NCI-H524 treated with DMSO at 0.1 percent for 48 hours (cell line): ENCODE results near the gene MZT2B.
"Not testable (repeated sequence)": the region's sequence is repeated elsewhere in the genome, so short reads cannot be mapped to it uniquely, and the experiment has no call there.

Source experiments
- DNase-seq: peaks from one replicate; lab custom pipeline; 2025; lab: John Stamatoyannopoulos, UW

Gene MZT2B

DNA sequence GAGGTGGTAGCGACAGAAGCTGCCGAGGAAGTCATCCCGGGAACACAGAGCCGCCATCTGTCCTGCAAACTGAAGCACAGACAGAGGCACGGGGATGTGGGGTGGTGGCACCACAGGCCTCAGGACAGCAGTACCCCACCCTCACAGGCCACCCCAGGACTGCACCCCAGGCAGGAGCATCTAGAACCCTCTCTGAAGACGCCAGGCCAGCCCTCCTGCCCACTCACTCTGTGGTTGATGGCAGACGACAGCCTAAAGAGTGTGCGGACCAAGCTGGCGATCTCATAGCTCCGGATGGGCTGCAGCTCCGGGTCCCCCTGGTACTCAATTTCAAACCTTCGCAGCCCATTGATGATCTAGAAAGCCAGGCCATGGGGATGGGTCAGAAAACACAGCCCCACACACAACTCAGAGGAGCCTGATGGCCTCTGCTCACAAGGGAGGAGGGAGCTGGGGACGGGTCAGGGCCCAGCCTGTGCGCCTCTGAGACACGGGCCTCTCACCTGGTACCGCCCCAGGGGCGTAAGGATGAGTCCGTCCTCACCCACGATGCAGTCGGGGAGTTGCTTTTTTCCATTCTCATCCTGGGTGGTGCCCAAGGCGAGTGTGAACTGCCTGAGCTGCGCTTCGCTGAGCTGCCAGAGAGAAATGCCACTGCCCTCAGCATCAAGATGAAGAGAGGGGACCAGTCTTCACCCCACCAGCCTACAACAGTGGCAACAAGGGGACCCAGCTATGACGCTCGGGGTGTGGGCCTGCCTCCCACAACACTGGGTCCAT lies 29.1 kb upstream of the MZT2B start:
- no peak for DNase-seq

DNA sequence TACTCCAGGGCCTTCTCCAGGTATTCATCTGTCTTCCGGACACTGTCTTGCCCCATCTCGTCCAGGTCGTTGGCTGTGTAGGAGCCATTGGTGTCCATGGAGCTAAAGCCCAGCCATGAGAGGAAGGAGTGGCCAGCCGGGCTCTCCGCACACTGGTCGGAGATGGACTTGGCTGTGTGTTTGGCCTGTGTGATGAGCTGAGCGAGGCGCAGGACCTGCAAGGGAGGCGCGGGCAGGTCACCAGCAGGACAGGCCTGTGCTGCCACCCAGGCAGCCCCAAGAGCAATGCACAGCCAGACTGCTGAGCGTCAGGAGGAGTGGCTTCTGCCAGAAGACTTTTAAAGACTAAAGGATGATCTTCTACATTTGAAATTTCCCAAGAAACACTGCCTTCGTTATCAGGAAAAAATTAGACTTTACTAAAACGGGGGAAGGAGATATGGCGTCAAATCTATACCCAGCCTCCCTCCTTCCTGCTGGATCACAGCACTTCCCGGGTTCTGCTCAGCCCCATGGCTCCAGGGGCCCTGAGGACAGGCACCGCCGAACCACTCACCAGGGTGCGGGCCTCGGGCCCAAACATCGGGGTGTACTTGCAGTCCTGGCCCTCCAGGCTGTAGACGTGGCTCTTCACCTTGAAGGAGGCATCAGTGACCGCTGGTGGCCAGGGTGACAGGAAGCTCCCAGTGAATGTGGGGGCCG lies 28.2 kb upstream of the MZT2B start:
- DNase-seq: not testable (repeated sequence)

DNA sequence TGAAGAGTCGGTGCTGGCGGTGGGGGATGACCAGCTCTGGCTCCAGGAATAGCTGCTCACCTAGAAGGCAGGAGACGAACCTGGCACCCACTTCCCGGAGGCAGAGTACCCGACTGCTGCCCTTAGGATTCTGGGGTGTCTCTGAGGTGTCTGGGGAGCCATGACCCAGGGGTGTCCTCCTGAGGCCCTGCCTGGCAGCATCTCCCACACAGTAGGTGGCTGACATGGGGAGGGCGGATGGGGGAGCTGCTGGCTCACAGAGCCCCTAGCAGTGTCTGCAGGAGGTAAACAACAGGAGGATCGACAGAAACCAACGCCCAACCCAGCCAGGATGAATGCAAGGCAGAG lies 27.7 kb upstream of the MZT2B start:
- not testable (repeated sequence) for DNase-seq

DNA sequence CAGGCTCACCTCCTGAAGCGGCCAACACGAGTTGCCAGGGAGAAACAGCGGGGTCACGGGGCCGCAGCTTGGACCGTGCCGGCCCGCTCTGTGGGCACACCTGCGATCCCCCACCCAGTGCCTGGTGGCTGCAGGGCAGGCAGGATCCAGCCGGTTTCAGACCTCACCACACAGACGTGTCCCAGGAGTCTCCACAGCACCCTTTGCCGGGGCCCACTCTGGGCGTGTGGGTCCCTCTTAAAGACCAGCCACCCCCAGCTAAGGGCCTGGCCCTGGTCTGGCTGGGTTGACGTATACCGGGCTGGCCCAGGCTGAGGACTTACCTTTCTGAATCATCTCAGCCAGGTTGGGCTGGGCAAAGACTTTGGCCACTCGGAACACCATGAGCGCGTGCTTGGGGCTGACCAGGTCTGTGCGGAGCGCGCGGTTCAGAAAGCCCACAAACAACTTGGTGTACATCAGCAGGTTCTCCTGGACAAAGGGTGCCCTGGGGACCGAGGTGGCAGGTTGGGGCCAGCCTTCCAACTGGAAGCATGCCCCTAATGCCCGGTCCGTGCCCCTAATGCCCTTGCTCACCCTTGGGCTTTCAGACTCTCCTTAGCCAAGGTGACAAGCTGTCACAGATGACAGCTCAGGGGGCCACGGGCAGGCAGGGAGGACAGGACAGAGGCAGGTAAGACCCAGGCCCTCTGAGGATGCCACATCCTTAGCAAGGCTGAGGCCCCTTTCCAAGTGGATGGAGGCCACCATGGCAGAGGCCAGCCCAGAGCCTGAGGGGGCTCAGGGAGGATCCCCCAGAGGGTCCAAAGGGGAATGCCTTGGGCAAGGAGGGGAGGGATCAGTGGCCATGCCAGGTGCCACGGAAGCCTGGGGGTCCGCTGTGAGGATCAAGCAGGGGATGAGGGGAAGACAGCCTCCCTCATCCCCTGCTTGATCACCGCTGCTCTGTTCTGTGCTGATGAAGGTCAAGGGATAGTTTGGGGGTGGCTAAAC lies 27.0 kb upstream of the MZT2B start:
- no peak for DNase-seq

DNA sequence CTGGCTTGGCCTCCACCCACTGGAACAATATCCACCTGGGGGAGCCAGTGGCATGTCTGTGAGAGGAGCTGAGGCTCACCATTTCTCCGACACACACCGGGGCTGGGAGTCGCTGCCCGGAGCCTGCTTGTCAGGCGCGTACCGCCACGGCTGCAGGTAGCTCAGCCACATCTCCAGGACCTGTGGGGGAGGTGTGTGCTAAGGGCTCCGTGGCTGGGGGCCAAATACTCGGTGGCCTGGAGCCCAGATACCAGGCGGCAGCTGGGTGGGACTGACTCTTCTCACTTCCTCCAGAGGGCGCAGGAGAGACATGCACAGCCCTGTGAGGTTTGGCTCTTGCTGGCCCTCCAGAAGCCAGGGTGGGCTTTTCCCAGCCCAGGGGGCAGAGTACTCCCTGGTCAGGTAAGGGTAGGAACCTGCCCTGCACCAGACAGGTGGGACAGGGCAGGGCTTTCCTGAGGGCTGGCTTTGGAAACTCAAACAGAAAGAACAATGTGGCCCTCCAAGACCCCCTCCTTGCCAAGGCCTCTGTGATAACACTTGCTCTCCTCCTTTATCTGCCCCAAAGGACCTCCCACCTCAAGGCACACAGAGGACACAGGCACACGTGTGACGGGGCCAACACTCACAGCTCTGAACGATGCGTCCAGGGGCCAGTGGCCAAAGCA lies 26.0 kb upstream of the MZT2B start:
- DNase-seq: not testable (repeated sequence)

DNA sequence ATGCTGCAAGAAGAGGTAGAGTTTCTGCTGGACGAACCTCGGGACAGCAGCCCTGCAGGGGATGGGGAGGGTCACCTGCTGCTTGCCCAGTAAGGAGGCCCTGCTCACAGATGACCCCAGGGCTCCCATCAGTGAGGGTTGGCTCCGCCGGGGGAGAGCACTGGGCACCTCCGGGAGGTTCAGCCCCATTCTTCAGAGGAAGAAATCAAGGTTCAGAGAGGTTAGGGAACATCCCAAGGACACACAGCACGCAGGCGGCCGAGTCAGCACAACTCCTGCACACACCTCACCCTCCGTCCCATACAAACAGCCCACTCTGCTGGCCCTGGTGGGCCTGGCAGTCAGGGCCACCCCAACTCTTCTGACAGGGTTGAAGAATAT lies 25.4 kb upstream of the MZT2B start:
- DNase-seq: no peak

DNA sequence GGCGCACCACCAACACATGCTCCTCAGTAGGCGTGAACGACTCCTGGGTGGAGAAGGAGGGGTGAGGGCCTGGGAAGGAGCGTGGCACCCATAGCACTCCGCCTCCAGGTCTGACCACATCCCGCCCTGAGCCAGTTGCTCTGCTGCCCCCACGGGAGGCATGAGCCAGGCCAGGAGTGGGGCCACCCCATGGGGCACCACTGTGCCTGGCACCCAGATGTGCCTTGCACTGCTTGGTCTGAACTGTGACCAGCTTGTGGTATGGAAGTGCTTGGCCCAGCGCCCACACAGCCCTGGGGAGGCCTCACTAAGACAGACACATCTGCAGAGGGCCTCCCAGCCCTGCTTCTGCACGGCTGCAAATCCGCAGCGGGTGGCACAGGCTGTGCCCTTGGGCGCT lies 24.7 kb upstream of the MZT2B start:
- not testable (repeated sequence) for DNase-seq

DNA sequence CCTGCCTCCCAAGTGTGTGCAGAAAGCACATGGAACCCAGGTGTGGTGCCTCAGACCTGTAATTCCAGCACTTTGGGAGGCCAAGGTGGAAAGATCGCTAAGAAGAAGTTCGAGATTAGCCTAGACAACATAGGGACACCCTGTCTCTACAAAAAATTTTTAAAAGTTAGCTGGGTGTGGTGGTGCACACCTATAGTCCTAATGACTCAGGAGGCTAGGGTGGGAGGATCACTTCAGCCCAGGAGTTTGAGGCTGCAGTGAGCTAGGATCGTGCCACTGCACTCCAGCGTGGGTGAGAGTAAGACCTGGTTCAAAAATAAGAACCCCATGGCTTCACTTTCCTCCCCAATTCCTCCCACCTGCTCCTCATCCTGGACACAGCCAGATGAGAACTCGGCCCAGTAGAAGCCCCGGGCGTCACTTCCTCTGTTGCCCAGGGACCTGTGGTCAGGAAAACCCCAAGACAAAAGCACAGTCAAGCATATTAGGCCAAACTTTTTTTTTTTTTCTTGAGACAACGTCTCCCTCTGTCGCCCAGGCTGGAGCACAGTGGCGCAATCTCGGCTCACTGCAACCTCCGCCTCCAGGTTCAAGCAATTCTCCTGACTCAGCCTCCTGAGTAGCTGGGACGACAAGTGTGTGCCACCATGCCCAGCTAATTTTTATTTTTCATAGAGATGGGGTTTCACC lies 24.1 kb upstream of the MZT2B start:
- DNase-seq: not testable (repeated sequence)

DNA sequence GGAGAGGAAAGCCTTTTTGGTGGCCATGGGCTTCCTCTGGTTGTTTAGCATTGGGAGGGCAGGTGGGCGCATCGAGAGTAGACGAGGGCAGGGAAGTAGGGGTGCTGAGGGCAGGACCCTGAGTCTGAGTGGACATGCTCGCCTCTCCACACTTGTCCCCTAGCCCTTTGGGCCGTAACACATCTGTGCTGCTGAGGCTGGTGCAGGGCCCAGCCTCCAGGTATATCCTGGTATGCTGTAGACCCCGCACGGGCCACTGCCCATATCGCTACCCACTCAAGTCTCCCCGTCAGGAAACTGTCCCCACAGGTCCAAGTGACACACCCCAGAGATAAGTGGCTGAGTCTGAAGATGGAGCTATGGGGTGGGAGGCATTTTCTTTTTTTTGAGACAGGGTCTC lies 23.4 kb upstream of the MZT2B start:
- no peak for DNase-seq

DNA sequence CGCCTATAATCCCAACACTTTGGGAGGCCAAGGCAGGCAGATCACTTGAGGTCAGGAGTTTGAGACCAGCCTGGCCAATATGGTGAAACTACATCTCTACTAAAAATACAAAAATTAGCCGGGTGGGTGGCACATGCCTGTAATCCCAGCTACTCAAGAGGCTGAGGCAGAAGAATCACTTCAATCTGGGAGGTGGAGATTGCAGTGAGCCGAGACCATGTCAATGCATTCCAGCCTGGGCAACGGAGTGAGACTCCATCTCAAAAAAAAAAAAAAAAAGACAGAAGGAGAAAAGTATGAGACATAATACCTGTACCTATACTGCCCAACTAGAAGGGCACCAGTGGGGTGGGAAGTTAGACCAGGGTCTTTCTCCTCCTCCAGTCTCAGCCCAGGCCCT lies 22.7 kb upstream of the MZT2B start:
- DNase-seq: not testable (repeated sequence)

DNA sequence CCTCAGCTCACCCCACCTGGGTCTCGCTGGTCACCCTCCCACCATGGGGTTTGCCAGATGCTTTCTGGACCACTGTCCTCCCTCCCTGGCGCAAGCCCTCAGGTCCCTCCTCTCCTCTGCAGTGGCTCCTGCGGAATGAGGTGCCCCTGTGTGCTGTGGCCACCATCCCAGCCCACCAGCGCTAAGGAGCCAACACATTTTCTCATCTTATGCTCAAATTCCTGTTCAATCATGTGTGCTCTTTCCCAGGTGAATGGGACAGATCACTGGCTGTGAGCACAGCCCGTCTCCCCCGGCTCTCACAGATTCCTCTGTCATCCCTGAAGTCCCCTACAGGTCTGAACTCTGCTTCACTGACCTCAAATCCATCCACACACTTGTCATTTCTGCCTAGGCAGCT lies 21.9 kb upstream of the MZT2B start:
- DNase-seq: no peak

DNA sequence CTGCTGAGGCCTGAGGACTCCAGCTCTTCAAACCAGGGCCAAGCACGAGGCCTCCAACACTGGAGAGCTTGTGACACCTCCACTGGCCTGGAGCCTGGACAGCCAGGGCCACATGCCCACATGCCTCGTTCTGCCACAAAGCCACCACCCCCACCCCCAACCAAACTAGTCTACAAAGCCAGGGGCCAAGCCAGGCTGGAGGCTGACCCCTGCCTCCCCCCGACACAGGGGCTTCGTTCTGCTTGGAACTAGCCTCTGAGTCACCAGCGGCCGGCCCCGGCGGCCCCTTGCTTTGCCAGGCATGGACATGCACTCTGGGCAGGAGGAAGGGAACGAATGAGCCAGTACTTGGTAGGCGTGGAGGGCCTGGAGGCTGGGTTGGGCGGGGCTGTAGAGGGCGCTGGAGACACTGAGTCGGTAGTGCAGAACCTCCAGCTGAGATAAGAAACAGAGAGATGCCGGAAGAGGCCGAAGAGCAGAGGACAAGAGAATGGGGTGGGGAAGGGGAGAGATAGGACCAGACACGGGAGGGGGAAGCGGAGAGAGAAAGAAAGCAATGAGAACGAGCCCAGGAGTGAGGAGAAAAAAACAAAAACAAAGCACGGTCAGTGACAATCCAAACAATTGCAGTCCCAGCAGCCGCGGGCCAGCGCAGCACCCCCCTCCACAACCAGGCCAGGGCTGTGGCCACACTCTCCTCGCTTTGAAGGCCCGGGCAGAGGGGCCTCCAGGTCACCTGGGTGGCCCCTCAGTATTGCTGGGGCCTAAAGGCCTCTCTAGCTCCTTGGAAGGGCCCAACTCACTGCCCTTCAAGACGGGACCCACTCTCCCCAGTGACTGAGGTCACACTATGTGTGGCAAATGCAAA lies 21.0 kb upstream of the MZT2B start:
- not testable (repeated sequence) for DNase-seq

DNA sequence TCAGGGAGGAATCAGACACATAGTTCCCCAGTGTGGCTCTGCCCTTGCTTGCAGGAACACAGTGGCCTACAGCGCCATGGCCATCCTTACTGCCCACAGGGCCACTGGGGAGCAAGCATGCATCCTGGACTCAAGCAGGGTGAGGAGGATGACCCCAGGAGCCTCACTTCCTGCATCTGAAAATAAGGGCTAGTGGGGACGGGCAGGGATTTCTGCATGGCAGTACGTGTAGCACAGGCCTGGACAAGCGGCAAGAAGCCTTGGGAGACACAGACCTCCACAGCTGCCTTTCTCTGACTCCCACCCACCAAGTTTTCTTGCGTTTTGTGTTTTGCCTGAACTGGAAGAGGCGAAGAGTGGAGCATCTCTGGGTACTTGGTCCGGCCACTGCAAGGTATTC lies 19.6 kb upstream of the MZT2B start:
- not testable (repeated sequence) for DNase-seq

DNA sequence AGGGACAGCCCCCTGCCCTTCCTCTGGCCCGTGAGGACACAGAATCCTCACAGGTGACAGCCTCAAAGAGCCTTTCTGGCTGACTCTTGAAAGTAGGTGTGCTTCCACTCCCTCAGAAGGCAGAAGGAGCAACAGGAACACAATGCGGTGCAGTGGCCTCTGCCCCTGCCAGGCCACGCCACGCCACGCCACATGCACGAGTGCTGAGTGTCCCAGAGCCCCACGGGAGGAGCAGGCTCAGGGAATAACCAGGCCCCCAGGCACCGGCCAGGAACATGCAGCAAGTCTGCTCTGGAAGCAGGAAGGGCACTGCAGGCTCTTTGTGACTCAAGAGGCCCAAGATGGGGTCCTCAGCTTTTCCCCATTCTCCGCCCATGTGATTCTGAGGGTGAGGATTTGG lies 19.1 kb upstream of the MZT2B start:
- DNase-seq: no peak

DNA sequence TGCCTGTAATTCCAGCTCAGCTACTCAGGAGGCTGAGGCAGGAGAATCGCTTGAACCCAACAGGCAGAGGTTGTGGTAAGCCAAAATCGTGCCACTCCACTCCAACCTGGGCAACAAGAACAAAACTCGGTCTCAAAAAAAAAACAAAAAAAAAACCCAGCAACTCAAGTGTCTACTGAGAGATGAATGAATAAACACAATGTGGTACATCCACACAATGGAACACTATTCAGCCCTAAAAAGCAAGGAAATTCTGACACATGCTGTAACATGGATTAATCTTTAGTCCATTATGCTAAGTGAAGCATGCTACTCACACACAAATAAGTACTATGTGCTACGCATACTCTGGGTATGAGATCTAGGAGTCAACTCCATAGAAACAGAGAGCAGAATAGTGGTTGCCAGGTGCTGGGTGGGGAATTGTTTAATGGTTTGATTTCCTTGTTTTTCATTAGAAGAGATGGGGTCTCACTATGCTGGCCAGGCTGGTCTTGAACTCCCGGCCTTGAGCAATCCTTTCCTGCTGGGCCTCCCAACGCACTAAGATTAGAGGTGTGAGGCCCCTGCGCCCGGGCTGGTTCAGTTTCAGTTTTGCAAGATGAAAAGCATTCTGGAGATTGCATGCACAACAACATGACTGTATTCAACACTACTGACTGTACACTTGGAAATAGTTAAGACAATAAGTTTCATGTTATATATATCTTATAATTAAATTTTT lies 16.6 kb upstream of the MZT2B start:
- DNase-seq: no peak

DNA sequence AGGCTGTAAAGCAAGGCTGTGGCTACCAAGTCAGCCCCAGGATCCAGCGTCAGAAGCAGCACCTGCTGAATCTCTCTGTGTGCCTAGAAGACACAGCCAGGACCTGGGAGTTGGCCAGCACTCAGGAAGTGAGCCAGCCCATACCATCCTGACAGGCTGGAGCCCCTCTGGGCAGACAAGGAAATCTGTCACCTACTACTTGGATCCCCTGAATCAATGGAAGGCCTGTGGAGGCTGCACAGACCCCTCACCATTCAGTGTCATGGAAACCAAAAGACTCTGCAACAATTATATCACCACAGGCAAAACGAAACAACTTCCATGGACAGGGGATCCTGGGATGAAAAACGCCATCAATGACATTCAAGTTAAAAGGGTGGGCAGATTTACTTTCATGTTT lies 15.5 kb upstream of the MZT2B start:
- not testable (repeated sequence) for DNase-seq

DNA sequence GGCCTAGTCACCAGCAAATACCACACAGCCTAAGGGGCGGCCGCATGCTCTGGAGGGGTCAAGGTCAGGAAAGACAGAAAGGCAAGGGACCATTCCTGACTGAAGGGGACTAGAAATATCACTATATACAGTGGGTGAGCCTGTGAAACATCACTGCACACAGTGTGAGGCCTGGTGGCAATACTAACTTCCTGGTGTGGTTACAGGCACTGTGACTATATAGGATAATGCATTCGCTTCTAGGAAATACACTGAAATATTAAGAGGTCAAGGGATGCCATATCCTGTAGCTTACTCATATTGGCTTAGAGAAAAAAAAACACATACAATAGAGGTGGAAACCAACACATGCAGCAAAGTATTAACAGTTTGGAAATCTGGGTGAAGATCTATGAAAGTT lies 12.9 kb upstream of the MZT2B start:
- DNase-seq: not testable (repeated sequence)

DNA sequence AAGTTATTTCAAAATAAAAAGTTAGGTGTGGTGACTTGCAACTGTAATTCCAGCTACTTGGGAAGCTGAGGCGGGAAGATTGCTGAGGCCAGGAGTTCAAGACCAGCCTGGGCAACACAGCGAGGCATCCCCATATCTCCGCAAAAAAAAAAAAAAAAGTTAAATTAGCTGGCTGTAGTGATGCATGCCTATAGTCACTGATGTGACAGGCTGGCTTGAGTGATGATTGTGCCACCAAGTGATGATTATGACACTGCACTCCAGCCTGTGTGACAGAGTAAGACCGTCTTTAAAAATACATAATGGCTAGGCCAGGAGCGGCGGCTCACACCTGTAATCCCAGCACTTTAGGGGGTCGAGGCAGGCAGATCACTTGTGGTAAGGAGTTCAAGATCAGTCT lies 12.2 kb upstream of the MZT2B start:
- no peak for DNase-seq

DNA sequence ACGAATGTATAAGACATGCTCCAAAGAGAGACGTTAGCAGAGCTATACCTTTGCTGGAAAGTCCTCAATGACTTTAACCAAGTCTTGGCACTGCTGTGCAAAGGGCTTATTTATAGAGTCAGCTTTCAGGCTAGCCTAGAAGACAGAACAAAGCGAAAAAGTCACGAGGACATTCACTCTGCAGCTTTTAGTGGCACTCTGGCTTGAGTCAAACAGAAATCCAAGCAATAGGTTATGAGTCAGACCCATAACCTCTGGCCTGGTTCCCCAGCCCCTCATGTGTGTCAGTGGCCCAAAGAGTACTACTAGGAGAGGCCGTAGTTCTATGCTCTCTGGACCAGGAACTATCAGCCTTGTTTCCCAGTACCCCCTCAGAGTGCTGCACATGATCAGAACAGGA lies 7.2 kb upstream of the MZT2B start:
- DNase-seq: not testable (repeated sequence)
